ENCODE measurements around the gene TMX4.

GRCh38 chr20:7937328-7937727 is 82.2 kb downstream of the TMX4 start:
- TF ChIP-seq CTCF (IDR thresholded peaks at IDR 0.05) (no peak), POLR2A (IDR thresholded peaks at IDR 0.05) (no peak)
